Smooth muscle cell (in vitro differentiated cells): ENCODE data around the gene GDF9. TPM values are rescaled to one million over a fixed set of nuclear protein-coding genes. Genes with fewer than 3 reads are reported as not detected.
A peak's percentile ranks its signal among the peaks of the same experiment; 100 is the strongest.

Experiments
- DNase-seq: peaks from one replicate; lab custom pipeline; 2025; ENCODE audit not compliant: unreplicated experiment; lab: John Stamatoyannopoulos, UW
- H2AFZ ChIP-seq: fragments of 200-600 bp; sonication (generic); 2 replicates; pipeline ENCODE4 v1.6.0; 2016; ENCODE audit warnings: antibody characterized with exemption, low read depth, mild to moderate bottlenecking
- H3F3A ChIP-seq: fragments of 200-600 bp; sonication (generic); 2 replicates; pipeline ENCODE4 v1.6.0; 2017; ENCODE audit warnings: antibody characterized with exemption, low read depth
- H3K27ac ChIP-seq: fragments of 200-600 bp; sonication (generic); 2 replicates; pipeline ENCODE4 v1.5.1; 2016; ENCODE audit warnings: low read depth, mild to moderate bottlenecking
- H3K27me3 ChIP-seq: fragments of 200-600 bp; sonication (generic); 2 replicates; pipeline ENCODE4 v1.6.1; 2016; ENCODE audit warnings: low read depth, mild to moderate bottlenecking
- H3K36me3 ChIP-seq: fragments of 200-600 bp; sonication (generic); 2 replicates; pipeline ENCODE4 v1.5.1; 2016; ENCODE audit warnings: low read depth
- H3K4me1 ChIP-seq: fragments of 200-600 bp; sonication (generic); 2 replicates; pipeline ENCODE4 v1.5.1; 2016; ENCODE audit warnings: low read depth
- H3K4me2 ChIP-seq: fragments of 200-600 bp; sonication (generic); 2 replicates; pipeline ENCODE4 v1.6.0; 2016; ENCODE audit warnings: mild to moderate bottlenecking
- H3K4me3 ChIP-seq: fragments of 200-600 bp; sonication (generic); 2 replicates; pipeline ENCODE4 v1.5.1; 2016; ENCODE audit warnings: mild to moderate bottlenecking
- H3K79me2 ChIP-seq: fragments of 200-600 bp; sonication (generic); 2 replicates; pipeline ENCODE4 v1.6.0; 2016; ENCODE audit warnings: low read depth, mild to moderate bottlenecking
- H3K9ac ChIP-seq: fragments of 200-600 bp; sonication (generic); 2 replicates; pipeline ENCODE4 v1.6.0; 2016; ENCODE audit warnings: low read depth
- H3K9me3 ChIP-seq: fragments of 200-600 bp; sonication (generic); replicated peaks from 2 replicates; pipeline ENCODE4 v1.5.1; 2016; ENCODE audit warnings: low read depth
- H4K20me1 ChIP-seq: fragments of 200-600 bp; sonication (generic); 2 replicates; pipeline ENCODE4 v1.6.0; 2016; ENCODE audit warnings: low read depth
- CTCF ChIP-seq: fragments of 200-600 bp; sonication (generic); IDR thresholded peaks from 2 replicates; pipeline ENCODE4 v1.5.1; 2017; ENCODE audit warnings: borderline replicate concordance, mild to moderate bottlenecking, antibody characterized with exemption; ENCODE audit not compliant: insufficient read depth, poor library complexity, severe bottlenecking
- WGBS: methylation state at CpG from one replicate; pipeline ENCODE4 v1.1.7; 2016; ENCODE audit warnings: low lambda C conversion rate; 5-methylcytosine and 5-hydroxymethylcytosine counted together
- polyA plus RNA-seq: library from polyadenylated mRNA; unstranded; fragments of >200 nt; fragmentation: Nextera tagmentation; extraction: Ambion mirVana; gene quantifications from 2 replicates; pipeline ENCODE4 v1.2.1, GENCODE V29; 2016
- total RNA-seq: library from RNA; depleted of rRNA; stranded (reverse); fragments of >200 nt; gene quantifications from 2 replicates; pipeline ENCODE4 v1.2.3, GENCODE V29; 2014

Gene GDF9
- total and polyA plus RNA-seq, 2 experiments from 2014 or later: 0.46 to 1.9 TPM

- Histone ChIP-seq H3K27me3 (no peaks in the 10 kb centered on the region), H3K27ac (no peak overlapping the region), H3F3A (peaks cover 61% of the 10 kb centered on the region), H3K36me3 (no peaks in the 10 kb centered on the region), H3K4me2 (no peak overlapping the region), H3K9me3 (no peaks in the 10 kb centered on the region), H4K20me1 (peaks cover 44% of the 10 kb centered on the region), H3K79me2 (peaks cover under 1% of the 10 kb centered on the region), H3K4me1 (no peaks in the 10 kb centered on the region), H3K9ac (no peak overlapping the region), H3K4me3 (no peak overlapping the region), H2AFZ (no peak overlapping the region)
- DNase-seq: no peak
- TF ChIP-seq CTCF: no peak
- 98% methylated on average over 3 of the region's 3 CpGs for WGBS
Observed at GRCh38 chr5:132873930-132874271, 7.6 kb upstream of the GDF9 start.

- no peak within 1 kb of the TSS for H3K4me3 ChIP-seq
- 86% methylated on average over 6 of the region's 6 CpGs for WGBS
- no peaks in the 10 kb centered on the region for H3K36me3 ChIP-seq
- DNase-seq: no peak
- H3K9ac ChIP-seq: no peak within 1 kb of the TSS
- TF ChIP-seq CTCF: no peak
- no peaks in the 10 kb centered on the region for H3K4me1 ChIP-seq
- H3K79me2 ChIP-seq: no peaks in the 10 kb centered on the region
- H3K27ac ChIP-seq: peak within 1 kb of the TSS; percentile 14
- peaks cover 38% of the 10 kb centered on the region for H4K20me1 ChIP-seq
- H2AFZ ChIP-seq: no peak within 1 kb of the TSS
- no peaks in the 10 kb centered on the region for H3K9me3 ChIP-seq
- H3F3A ChIP-seq: peaks cover 67% of the 10 kb centered on the region
- no peak within 1 kb of the TSS for H3K4me2 ChIP-seq
- H3K27me3 ChIP-seq: no peaks in the 10 kb centered on the region
Observed at GRCh38 chr5:132873119-132873929, 7.1 kb upstream of the GDF9 start, which contains the start of gene LEAP2. LEAP2 (plus strand) TSS chr5:132873668; CDS start chr5:132873695, 27 bp downstream.

- no peak for TF ChIP-seq CTCF
- Histone ChIP-seq H3K9me3 (no peaks in the 10 kb centered on the region), H3F3A (peaks cover 66% of the 10 kb centered on the region), H3K79me2 (no peaks in the 10 kb centered on the region), H3K4me1 (peaks cover under 1% of the 10 kb centered on the region), H3K4me3 (no peak overlapping the region), H2AFZ (no peak overlapping the region), H3K4me2 (no peak overlapping the region), H3K27ac (peak overlapping the region; percentile 14), H4K20me1 (peaks cover 34% of the 10 kb centered on the region), H3K9ac (no peak overlapping the region), H3K27me3 (no peaks in the 10 kb centered on the region), H3K36me3 (no peaks in the 10 kb centered on the region)
- DNase-seq: no peak
- 87% methylated on average over 1 of the region's 1 CpG for WGBS
Observed at GRCh38 chr5:132872788-132873118, 6.5 kb upstream of the GDF9 start.
